ENCODE data around the gene UBXN2A.

DNA sequence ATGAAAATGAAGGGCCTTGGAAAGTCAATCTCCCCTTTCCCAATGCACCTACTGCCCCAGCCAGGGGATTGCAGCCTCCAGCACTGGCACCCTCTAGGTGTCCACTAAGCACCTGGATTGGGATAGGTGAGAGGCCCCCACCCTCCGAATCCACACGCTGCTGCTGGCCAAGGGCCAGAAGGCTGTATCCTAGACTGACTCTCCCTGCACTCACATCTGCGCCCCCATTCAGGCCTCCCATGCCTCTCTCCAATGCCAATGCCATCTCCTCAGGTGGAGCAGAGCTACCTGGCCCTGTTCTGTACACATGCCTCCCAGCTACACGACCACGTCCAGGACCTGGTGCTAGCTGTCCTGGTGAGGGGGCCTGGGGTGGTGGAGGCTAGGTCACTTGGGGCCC, 79.5 kb downstream of the UBXN2A start:
- TF ChIP-seq, protein P1, sequence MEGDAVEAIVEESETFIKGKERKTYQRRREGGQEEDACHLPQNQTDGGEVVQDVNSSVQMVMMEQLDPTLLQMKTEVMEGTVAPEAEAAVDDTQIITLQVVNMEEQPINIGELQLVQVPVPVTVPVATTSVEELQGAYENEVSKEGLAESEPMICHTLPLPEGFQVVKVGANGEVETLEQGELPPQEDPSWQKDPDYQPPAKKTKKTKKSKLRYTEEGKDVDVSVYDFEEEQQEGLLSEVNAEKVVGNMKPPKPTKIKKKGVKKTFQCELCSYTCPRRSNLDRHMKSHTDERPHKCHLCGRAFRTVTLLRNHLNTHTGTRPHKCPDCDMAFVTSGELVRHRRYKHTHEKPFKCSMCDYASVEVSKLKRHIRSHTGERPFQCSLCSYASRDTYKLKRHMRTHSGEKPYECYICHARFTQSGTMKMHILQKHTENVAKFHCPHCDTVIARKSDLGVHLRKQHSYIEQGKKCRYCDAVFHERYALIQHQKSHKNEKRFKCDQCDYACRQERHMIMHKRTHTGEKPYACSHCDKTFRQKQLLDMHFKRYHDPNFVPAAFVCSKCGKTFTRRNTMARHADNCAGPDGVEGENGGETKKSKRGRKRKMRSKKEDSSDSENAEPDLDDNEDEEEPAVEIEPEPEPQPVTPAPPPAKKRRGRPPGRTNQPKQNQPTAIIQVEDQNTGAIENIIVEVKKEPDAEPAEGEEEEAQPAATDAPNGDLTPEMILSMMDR (tag by site-specific recombination; IDR thresholded peaks at IDR 0.05), result no peak
- TF ChIP-seq SALL2 (tag by site-specific recombination; IDR thresholded peaks at IDR 0.05; ENCODE audit: borderline replicate concordance), result no peak
- TF ChIP-seq ZNF639 (tag by site-specific recombination; IDR thresholded peaks at IDR 0.05), result no peak
- no peak for TF ChIP-seq MYNN (tag by site-specific recombination; IDR thresholded peaks at IDR 0.05; ENCODE audit: borderline replicate concordance)
- TF ChIP-seq ZNF501 (tag by site-specific recombination; IDR thresholded peaks at IDR 0.05), result no peak
- TF ChIP-seq, protein P2, sequence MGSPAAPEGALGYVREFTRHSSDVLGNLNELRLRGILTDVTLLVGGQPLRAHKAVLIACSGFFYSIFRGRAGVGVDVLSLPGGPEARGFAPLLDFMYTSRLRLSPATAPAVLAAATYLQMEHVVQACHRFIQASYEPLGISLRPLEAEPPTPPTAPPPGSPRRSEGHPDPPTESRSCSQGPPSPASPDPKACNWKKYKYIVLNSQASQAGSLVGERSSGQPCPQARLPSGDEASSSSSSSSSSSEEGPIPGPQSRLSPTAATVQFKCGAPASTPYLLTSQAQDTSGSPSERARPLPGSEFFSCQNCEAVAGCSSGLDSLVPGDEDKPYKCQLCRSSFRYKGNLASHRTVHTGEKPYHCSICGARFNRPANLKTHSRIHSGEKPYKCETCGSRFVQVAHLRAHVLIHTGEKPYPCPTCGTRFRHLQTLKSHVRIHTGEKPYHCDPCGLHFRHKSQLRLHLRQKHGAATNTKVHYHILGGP (tag by site-specific recombination; IDR thresholded peaks at IDR 0.05), result no peak
- no peak for TF ChIP-seq ZNF391 (tag by site-specific recombination; IDR thresholded peaks at IDR 0.05; ENCODE audit: borderline replicate concordance, low read depth)
- TF ChIP-seq ZNF292 (tag by site-specific recombination; IDR thresholded peaks at IDR 0.05; ENCODE audit: borderline replicate concordance, low read depth), result no peak
- TF ChIP-seq KLF1 (tag by site-specific recombination; IDR thresholded peaks at IDR 0.05), result no peak
- TF ChIP-seq, protein P3, sequence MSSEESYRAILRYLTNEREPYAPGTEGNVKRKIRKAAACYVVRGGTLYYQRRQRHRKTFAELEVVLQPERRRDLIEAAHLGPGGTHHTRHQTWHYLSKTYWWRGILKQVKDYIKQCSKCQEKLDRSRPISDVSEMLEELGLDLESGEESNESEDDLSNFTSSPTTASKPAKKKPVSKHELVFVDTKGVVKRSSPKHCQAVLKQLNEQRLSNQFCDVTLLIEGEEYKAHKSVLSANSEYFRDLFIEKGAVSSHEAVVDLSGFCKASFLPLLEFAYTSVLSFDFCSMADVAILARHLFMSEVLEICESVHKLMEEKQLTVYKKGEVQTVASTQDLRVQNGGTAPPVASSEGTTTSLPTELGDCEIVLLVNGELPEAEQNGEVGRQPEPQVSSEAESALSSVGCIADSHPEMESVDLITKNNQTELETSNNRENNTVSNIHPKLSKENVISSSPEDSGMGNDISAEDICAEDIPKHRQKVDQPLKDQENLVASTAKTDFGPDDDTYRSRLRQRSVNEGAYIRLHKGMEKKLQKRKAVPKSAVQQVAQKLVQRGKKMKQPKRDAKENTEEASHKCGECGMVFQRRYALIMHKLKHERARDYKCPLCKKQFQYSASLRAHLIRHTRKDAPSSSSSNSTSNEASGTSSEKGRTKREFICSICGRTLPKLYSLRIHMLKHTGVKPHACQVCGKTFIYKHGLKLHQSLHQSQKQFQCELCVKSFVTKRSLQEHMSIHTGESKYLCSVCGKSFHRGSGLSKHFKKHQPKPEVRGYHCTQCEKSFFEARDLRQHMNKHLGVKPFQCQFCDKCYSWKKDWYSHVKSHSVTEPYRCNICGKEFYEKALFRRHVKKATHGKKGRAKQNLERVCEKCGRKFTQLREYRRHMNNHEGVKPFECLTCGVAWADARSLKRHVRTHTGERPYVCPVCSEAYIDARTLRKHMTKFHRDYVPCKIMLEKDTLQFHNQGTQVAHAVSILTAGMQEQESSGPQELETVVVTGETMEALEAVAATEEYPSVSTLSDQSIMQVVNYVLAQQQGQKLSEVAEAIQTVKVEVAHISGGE (tag by site-specific recombination; conservative IDR thresholded peaks at IDR 0.05; ENCODE audit: low read depth), result no peak

Measured in HEK293 (cell line).